HG03103 (cell line): ENCODE data around the gene KCNB1.

ENCODE experiments used
- ATAC-seq: cut with Tn5 transposase; IDR thresholded peaks from one replicate; pipeline ENCODE4 v1.9.1; 2021; ENCODE audit warnings: low read depth; ENCODE audit not compliant: unreplicated experiment

The KCNB1 gene

GRCh38 chr20:49501917-49502316, 19.4 kb upstream of the KCNB1 start:
- ATAC-seq = no peak

DNA sequence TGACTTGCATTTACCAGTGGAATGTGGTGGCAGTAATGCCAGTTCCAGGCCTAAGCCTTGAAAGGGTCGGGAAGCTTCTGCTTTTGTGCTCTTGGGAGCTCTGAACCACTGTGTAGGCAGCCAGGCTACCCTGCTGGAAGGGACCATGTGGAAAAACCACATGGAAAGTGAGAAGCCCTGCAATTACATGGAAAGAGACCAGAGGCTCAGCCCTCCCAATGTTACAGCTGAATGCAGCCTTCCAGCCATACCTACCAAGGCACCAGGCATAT, 14.9 kb upstream of the KCNB1 start:
- no peak for ATAC-seq

DNA sequence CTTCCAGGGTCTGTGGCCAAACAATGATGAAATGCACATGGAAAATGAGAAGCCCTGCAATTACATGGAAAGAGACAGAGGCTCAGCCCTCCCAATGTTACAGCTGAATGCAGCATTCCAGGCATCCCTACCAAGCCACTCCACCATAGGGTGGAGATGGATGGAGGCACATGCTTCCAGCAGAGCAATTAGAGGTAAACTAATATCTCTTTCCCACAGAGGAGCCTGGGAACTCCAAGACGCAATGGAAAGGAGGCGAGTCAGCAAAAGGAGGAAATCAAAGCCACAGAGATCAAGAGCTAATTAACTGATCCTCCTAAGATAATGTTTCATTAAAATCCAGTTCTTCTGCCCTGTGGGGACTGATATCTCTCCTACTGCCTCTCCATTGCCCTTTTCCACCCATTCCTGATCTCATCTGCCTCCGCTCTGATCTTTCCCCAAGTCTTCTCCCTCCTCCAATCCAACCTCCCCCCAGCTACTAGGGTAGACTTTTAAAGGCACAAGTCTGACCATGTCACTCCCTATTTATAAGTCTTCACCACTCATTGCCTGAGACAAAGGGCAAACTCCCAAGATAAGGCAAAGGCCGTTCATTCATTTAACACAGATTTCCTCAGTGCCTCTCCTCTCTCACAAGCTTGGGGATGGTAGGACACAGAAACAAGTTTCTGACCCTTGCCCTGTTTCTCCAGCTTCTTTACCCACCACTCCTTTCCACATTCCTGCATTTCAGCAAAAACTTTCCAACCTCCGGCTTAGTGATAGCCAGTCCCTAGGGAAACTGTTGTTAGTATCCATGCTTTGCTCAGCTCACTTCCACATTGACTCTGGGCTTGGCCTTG, 14.3 kb upstream of the KCNB1 start:
- no peak for ATAC-seq

- ATAC-seq = no peak
These were observed 13.6 kb upstream of the KCNB1 start for GRCh38 chr20:49496043-49496442.

- no peak for ATAC-seq
These were observed 8.2 kb upstream of the KCNB1 start for GRCh38 chr20:49490689-49491088.

- no peak for ATAC-seq
These were observed 7.2 kb upstream of the KCNB1 start for GRCh38 chr20:49489688-49490087.

GRCh38 chr20:49486064-49486463, 3.6 kb upstream of the KCNB1 start:
- ATAC-seq = no peak

- no peak for ATAC-seq
These were observed 3.1 kb upstream of the KCNB1 start for GRCh38 chr20:49485563-49485962.

GRCh38 chr20:49484180-49485140, 2.0 kb upstream of the KCNB1 start:
- no peak for ATAC-seq

DNA sequence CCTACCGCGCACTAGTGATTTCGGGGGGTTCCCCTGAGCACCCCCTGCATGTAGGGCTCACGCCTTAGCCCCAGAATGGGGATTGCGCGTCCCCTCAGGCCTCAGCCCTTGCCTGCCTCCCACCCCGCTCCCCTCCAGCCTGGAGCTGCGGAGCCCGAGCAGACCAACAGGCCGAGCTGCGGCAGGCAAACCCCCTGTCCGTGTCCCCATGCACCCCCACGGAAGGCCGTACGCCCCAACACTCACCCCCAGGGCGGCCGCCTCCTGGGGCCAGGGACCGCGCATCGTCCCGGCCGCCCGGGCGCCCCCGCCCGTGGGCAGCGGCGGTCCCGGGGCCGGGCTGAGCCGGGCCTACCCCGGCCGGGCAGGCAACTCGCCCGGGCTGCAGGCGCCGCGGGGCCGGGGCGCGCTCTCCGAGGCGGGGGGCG, 1.2 kb upstream of the KCNB1 start:
- ATAC-seq = no peak

- no peak for ATAC-seq
These were observed 689 bp upstream of the KCNB1 start for GRCh38 chr20:49483018-49483695.

- ATAC-seq = no peak
These were observed 295 bp downstream of the KCNB1 start for GRCh38 chr20:49482173-49482572.

DNA sequence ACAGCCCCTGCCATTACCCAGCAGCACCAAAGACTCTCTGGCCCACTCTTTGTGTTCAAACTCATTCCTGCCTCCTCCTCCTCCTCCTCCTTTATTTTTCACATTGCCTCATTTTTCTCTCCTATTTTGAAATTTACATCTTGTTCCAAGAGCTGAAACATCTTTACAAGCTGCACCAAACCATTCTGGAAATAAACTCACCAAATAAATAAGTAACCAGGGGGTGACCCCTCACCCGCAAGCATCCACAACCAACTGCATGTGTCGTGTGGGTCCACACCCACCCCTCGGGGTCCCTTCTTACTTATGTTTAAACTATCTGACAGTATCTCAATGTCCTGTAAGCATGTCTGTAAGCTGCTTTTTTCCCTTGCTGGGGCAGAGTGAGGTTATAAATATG, 1.4 kb downstream of the KCNB1 start:
- no peak for ATAC-seq

GRCh38 chr20:49480236-49480635, 2.2 kb downstream of the KCNB1 start:
- ATAC-seq = no peak

DNA sequence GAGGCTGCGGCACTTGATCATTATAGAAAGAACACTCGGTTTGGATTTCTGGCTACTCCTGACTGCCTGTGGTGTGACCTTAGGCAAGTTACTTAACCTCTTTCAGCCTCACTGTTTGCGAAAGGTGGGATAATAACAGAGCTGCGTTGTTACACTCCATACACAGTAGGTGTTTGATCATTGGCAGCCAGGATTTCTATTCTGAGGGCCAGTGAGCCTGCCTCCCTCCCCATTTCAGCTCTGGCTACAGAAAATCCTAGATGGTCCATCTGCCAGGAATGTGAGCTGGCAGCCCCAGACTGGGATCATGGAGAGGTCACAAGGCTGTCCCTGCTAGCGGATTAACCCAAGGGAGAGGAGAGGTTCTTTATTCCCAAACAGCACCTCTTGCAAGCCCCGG, 2.7 kb downstream of the KCNB1 start:
- ATAC-seq = no peak

DNA sequence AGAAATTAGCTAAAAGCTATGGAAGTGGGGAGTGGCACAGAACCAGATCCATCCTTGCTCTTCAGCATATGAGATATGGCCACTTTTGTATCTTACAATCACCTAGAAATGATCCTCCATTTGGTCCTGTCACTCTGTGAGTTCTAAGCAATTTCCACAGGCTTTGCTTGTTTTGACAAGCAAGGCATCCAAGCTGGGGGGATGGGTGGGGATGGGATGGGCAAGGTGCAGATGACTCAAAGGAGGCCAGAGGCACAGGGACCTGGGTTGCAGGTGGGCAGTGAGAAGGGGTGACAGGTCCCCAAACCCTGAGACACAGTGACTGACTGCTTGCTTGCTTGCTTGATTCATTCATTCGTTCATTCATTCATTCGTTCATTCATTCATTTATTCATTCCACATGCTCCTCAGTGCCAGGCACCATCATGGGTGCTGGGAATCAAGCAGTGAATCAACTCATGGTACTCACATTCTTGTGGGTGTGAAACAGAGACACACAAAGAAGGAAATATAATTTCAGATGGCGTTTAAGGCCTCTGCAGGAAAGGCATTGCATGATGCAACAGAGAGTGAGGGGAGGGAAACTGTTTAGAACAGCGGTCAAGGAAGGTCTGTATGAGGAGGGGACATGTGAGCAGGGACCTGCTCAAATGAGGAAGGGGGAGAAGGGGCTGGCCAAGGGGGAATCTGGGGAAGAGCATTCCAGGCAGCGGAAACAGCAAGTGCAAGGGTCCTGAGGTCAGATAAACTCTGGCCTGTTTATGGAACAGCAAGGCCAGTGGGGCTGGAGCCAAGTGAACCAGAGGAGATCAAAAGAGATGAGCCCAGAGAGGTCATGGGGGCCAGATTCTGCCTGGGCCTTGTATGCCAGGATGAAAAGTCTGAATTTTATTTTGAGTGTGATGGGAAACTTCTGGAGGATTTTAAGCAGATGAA, 3.4 kb downstream of the KCNB1 start:
- no peak for ATAC-seq

GRCh38 chr20:49478266-49478665, 4.2 kb downstream of the KCNB1 start:
- ATAC-seq = no peak

DNA sequence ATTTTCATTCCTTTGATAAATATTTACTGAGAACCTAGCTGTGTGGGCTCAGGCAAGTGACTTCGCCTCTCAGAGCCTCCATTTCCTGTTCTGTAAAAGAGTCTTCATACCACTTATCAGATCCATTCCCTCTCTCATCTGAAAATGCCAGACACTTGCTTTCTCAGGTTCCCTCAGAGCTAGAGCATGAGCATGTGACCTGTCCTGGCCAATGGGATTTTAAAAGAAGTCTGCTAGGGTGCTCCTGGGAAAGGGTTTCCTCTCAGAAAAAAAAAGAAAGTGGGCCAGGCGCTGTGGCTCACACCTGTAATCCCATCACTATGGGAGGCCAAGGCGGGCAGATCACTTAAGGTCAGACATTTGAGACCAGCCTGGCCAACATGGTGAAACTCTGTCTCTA, 5.3 kb downstream of the KCNB1 start:
- no peak for ATAC-seq

- ATAC-seq = no peak
These were observed 6.5 kb downstream of the KCNB1 start for GRCh38 chr20:49476016-49476355.

- ATAC-seq = no peak
These were observed 7.0 kb downstream of the KCNB1 start for GRCh38 chr20:49475292-49476015.
